Heart right ventricle (tissue), 16 donors: Measurements from ENCODE around the gene SDK2. TPM values are rescaled to one million over a fixed set of nuclear protein-coding genes. Genes with fewer than 3 reads are reported as not detected.

Experiments
- ATAC-seq, 8 donors: fragments of 200-7000 bp; cut with Tn5 transposase; one replicate each; pipeline ENCODE4 v1.9.1; 2020; ENCODE audit warnings: mild to moderate bottlenecking in 8 of 8, moderate library complexity in 8 of 8, moderate number of reproducible peaks in 1 of 8
- DNase-seq, 2 donors: peaks; one replicate each; pipeline ENCODE4 v3.0.0-alpha.2; 2020
- H3K27ac ChIP-seq, 10 donors: fragments of 200-600 bp; sonication (generic) in 2 of 10; one replicate each; pipeline versions ENCODE4 v1.5.0 to v1.8.0; 2020 to 2022; ENCODE audit warnings: mild to moderate bottlenecking in 3 of 10
- H3K27me3 ChIP-seq, 7 donors: fragments of 200-600 bp; one replicate each; pipeline ENCODE4 v1.8.0; 2021 to 2022; ENCODE audit warnings: mild to moderate bottlenecking in 2 of 7
- H3K36me3 ChIP-seq, 9 donors: fragments of 200-600 bp; sonication (generic) in 1 of 9; one replicate each; pipeline versions ENCODE4 v1.5.0 to v1.8.0; 2020 to 2022; ENCODE audit warnings: mild to moderate bottlenecking in 2 of 9
- H3K4me1 ChIP-seq, 9 donors: fragments of 200-600 bp; sonication (generic) in 1 of 9; one replicate each; pipeline versions ENCODE4 v1.5.0 to v1.8.0; 2020 to 2022; ENCODE audit warnings: mild to moderate bottlenecking in 4 of 9
- H3K4me3 ChIP-seq, 10 donors: fragments of 200-600 bp; sonication (generic) in 2 of 10; one replicate each; pipeline versions ENCODE4 v1.5.0 to v1.8.0; 2020 to 2022; ENCODE audit warnings: mild to moderate bottlenecking in 7 of 10, moderate library complexity in 2 of 10
- H3K9me3 ChIP-seq, 11 donors: fragments of 200-600 bp in 10 of 11; sonication (generic) in 2 of 11; one replicate each; pipeline versions ENCODE4 v1.5.0 to v1.8.0; 2013 to 2022; ENCODE audit warnings: mild to moderate bottlenecking in 2 of 11, control low read depth in 1 of 11, moderate library complexity in 1 of 11
- WGBS, 2 donors: extraction: QIAGEN DNeasy Blood & Tissue Kit; methylation state at CpG; one replicate each; pipeline ENCODE4 v1.1.7; 2013; ENCODE audit warnings: inconsistent platforms in 1 of 2; 5-methylcytosine and 5-hydroxymethylcytosine counted together
- intact Hi-C, 10 donors: fragments of 100-400 bp; cut with DNase I; formaldehyde crosslinking; loops; one replicate each; pipeline versions ENCODE4 v1.11.1 to v1.14.2; 2022
- polyA plus RNA-seq, 2 donors: library from polyadenylated mRNA; stranded (reverse); fragments of 200-250 nt; gene quantifications; one replicate each; pipeline ENCODE4 v1.2.3, GENCODE V29; 2013
- total RNA-seq, 10 donors: library from RNA; stranded (reverse); fragmentation: NEBNext Ultra II Directional in 3 of 10; extraction: Animal tissue kit (Norgen Biotek cat#: 25700) in 3 of 10; gene quantifications; one replicate each; pipeline versions ENCODE4 v1.2.1 to v1.2.4, GENCODE V29; 2021 to 2023
- TF ChIP-seq, protein P1 (sequence below), 9 donors: fragments of 200-600 bp; sonication (generic) in 2 of 9; IDR thresholded peaks; one replicate each; pipeline versions ENCODE4 v1.5.0 to v1.8.0; 2021 to 2022; ENCODE audit warnings: antibody characterized with exemption in 9 of 9, mild to moderate bottlenecking in 5 of 9, moderate library complexity in 1 of 9
- donor health status: Arrhythmogenic right ventricular cardiomyopathy.
- donor health status: ischemic (EF 13 %, LVEDD 7.1; RV severe dilation, severe dysfunction).
- donor health status: healthy with polysubstance abuse.
- donor health status: DM: no; HTN: yes; CAD: no.
- donor health status: DM: no; HTN: no; CAD: no.
- donor health status: ischemic (EF 25% LVEDD 6.9; RV normal size, moderate dysfunction).
- donor health status: ischemic (EF 25% LVEDD 5.7; RV mildly dilated, moderate dysfunction).
- donor health status: healthy.
- donor health status: DM: yes; HTN: yes; CAD: no.
- donor health status: Ischemic cardiomyopathy.
- donor health status: ischemic (EF 35%, LVEDD 5.7; RV mildly dilated, moderate dysfunction).
- donor health status: nonischemic (EF 11% LVEDD 7.7; RV severe dilation, severe dysfunction).
- donor health status: DM: yes; HTN: yes; CAD: no.
- donor health status: PGD.
- donor health status: ischemic (EF 29% LVEDD 5.4; RV normal size, mild dysfunction).
- donor health status: nonischemic (EF 23%, LVEDD 6.1; RV moderate dilation, normal function).

SDK2 gene
- total and polyA plus RNA-seq, 12 donors = 0.44 to 4.2 (median 1.9) TPM

DNA sequence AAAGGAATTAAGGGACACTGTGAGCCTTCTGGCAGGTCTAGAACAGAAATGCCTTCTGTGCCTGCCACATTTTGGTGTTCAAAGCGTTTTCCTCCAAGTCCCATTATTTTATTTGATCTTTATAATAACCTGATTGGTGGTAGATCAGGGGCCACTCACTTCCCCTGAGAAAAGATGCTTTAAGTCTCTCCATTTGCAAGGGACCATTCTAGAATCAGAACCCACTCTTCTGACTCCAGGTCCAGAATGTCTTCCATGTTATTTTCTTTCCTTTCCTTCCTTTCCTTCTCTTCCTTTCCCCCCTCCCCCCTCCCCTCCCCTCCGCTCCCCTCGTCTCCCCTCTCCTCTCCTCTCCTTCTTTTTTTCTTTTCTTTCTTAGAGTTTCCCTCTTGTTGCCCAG lies 313.2 kb downstream of the SDK2 start:
- DNase-seq (no peak), ATAC-seq (no peak)
- no peak overlapping the region for H3K27ac ChIP-seq
- no peaks in the 10 kb centered on the region for H3K36me3 ChIP-seq
- TF ChIP-seq, protein P1, sequence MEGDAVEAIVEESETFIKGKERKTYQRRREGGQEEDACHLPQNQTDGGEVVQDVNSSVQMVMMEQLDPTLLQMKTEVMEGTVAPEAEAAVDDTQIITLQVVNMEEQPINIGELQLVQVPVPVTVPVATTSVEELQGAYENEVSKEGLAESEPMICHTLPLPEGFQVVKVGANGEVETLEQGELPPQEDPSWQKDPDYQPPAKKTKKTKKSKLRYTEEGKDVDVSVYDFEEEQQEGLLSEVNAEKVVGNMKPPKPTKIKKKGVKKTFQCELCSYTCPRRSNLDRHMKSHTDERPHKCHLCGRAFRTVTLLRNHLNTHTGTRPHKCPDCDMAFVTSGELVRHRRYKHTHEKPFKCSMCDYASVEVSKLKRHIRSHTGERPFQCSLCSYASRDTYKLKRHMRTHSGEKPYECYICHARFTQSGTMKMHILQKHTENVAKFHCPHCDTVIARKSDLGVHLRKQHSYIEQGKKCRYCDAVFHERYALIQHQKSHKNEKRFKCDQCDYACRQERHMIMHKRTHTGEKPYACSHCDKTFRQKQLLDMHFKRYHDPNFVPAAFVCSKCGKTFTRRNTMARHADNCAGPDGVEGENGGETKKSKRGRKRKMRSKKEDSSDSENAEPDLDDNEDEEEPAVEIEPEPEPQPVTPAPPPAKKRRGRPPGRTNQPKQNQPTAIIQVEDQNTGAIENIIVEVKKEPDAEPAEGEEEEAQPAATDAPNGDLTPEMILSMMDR (IDR thresholded peaks at IDR 0.05) = no peak
- peaks cover 0 to under 1% (median 0%) of the 10 kb centered on the region in 9 donors for H3K4me1 ChIP-seq
- no peaks in the 10 kb centered on the region for H3K27me3 ChIP-seq
- WGBS, 2 donors = 75 to 87% methylated on average over 3 of the region's 3 CpGs
- H3K4me3 ChIP-seq = no peak overlapping the region
- intact Hi-C loops = no loop called here
- H3K9me3 ChIP-seq = no peaks in the 10 kb centered on the region

DNA sequence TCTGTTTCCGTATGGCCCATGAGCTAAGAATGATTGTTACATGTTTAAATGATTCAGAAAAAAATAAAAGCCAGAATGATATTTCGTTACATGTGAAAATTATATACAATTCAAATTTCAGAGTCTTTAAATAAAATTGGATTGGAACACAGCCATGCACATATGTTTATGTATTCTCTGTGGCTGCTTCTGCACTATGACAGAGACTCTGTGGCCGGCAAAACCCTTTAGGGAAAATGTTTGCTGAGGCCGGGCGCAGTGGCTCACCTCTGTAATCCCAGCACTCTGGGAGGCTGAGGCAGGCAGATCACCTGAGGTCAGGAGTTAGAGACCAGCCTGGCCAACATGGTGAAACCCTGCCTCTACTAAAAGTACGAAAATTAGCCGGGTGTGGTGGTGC lies 316.6 kb downstream of the SDK2 start:
- WGBS, 2 donors = 93 to 95% methylated on average over 7 of the region's 7 CpGs
- intact Hi-C loops = no loop called here

DNA sequence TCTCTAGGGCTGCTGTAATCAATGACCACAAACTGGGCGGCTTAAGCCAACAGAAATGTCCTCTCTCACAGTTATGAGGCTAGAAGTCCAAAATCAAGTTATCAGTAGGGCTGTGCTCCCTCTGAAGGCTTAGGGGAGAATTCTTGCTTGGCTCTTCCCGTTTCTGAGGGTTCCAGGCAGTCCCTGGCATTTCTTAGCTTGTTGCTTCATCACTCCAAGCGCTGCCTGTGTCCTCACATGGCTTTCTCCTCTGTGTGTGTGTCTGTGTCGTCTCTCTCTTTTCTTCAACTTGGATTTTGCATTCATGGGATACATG lies 318.8 kb downstream of the SDK2 start:
- H3K36me3 ChIP-seq = no peaks in the 10 kb centered on the region
- ATAC-seq (peak; percentile 43 to 86 (median 68)), DNase-seq (no peak)
- H3K4me1 ChIP-seq = peaks cover 4 to 36% (median 20%) of the 10 kb centered on the region in 9 donors
- intact Hi-C loops = no loop called here
- no peak overlapping the region for H3K4me3 ChIP-seq
- TF ChIP-seq, protein P1 (IDR thresholded peaks at IDR 0.05) = peak in 5 of 9 donors; percentile 6 to 42 (median 16)
- peak overlapping the region in 4 of 10 donors; percentile 14 to 28 (median 22) for H3K27ac ChIP-seq
- H3K9me3 ChIP-seq = peaks cover 0 to 5% (median 0%) of the 10 kb centered on the region in 11 donors
- H3K27me3 ChIP-seq = no peaks in the 10 kb centered on the region
- WGBS, 2 donors = 41 to 58% methylated on average over 4 of the region's 4 CpGs

More for the DNA sequence above, 316.6 kb downstream of the SDK2 start:
- Histone ChIP-seq H3K27me3 (no peaks in the 10 kb centered on the region), H3K27ac (no peak overlapping the region), H3K9me3 (peaks cover 0 to 3% (median 0%) of the 10 kb centered on the region in 11 donors), H3K36me3 (no peaks in the 10 kb centered on the region), H3K4me3 (no peak overlapping the region), H3K4me1 (peaks cover 4 to 25% (median 17%) of the 10 kb centered on the region in 9 donors)
- TF ChIP-seq, protein P1 (IDR thresholded peaks at IDR 0.05) = no peak
- ATAC-seq (no peak), DNase-seq (no peak)

- intact Hi-C loops = no loop called here
- DNase-seq = no peak
- H3K27me3 ChIP-seq = no peaks in the 10 kb centered on the region
- peak overlapping the region in 5 of 10 donors; percentile 14 to 28 (median 22) for H3K27ac ChIP-seq
- no peak overlapping the region for H3K4me3 ChIP-seq
- peak in 1 of 8 donors; percentile 22 for ATAC-seq
- H3K4me1 ChIP-seq = peaks cover 4 to 36% (median 20%) of the 10 kb centered on the region in 9 donors
- peaks cover 0 to 5% (median 0%) of the 10 kb centered on the region in 11 donors for H3K9me3 ChIP-seq
- 46 to 61% methylated on average over 17 of the region's 17 CpGs for WGBS, 2 donors
- TF ChIP-seq, protein P1 (IDR thresholded peaks at IDR 0.05) = no peak
- no peaks in the 10 kb centered on the region for H3K36me3 ChIP-seq
These were observed 319.3 kb downstream of the SDK2 start for GRCh38 chr17:73324711-73325526.
